ENCODE measurements around the gene EPB41L1. TPM values are rescaled to one million over a fixed set of nuclear protein-coding genes. Genes with fewer than 3 reads are reported as not detected.

EPB41L1 gene
- total RNA-seq, 1 donor from 2014 or later: 19.6 TPM

DNA sequence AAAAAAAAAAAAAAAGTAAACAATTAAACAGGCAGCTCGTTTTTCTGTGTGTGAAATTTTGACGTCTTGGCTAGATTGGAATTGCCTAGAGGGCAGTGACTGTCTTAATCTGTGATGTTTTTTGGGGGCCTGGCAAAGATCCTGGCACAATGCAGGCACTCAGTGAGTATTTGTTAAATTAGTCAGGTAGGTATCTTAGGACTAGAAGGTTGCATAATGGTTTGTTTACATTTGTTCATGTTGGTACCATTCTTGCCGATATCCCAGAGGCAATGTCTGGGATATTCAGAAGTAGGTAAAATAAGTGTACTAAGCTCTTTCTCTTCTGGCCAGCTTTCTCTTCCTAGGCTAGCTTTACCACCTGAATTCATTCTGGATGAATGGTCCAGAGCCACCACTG lies 84.2 kb downstream of the EPB41L1 start:
- no peak for DNase-seq
- intact Hi-C loops (cut with micrococcal nuclease): no loop called here
- ATAC-seq: no peak

DNA sequence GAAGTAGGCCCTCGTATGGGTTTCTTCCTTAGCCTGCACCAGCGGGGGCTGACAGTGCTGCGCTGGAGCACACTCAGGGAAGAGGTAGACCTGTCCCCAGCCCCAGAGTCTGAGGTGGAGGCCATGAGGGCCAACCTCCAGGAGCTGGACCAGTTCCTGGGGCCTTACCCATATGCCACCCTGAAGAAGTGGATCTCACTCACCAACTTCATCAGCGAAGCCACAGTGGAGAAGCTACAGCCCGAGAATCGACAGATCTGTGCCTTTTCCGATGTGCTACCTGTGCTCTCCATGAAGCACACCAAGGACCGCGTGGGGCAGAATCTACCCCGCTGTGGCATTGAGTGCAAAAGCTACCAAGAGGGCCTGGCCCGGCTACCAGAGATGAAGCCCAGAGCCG lies 85.5 kb downstream of the EPB41L1 start:
- ATAC-seq (no peak), DNase-seq (no peak)
- intact Hi-C loops (cut with micrococcal nuclease): no loop called here

DNA sequence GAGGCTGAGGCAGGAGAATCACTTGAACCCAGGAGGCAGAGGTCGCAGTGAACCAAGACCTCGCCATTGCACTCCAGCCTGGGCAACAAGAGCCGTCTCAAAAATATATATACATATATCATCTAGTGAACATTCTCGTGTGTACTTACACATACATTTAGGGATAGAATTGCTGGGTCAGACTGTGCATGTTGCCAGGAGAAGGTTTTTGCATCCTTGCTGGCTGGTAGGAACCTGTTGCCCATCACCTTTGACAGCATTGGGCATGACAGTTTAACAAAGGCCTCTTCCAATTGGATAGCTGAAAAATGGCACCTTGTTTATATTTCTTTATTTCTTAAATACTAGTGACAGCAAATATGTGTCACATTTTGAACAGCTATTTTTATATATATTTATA lies 87.1 kb downstream of the EPB41L1 start:
- intact Hi-C loops (cut with micrococcal nuclease): no loop called here
- ATAC-seq: no peak
- DNase-seq: no peak

DNA sequence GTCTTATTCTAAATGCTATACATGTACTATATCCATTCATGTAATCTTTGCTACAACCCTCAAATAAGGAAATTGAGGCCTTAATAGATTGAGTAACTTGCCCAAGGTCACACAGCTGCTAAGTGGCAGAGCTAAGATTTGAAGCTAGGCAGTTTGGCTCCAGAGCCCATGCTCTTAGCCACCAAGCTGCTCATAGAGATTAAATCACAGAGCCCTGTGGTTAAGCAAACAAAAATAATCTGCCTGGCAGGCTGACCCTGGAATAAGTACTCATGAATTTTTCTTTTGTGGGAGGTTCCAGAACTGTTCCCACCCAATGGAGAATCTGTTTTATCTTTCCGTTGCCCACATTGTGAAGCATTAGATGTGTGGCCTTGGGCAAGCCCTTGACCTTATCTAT lies 89.2 kb downstream of the EPB41L1 start:
- no peak for DNase-seq
- no peak for ATAC-seq
- intact Hi-C loops (cut with micrococcal nuclease): no loop called here

DNA sequence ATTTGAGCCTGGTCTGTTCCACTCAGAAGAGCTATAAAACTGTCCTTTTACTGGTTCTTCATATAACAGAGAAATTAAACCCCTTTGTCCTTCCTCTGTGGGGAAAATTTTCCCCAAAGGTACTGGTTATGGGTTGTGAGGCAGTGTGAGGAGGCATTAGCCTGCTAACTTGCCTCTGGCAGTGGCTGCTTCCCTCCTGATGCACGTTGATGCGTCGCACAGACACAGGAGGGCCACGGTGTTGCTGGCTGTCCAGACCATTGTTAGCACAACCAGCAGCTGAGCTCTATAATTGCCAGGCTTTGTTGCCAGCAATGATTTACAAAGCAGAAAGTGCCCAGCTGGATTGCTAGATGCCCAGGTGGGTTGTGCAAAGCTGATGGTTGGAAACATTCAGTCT lies 91.9 kb downstream of the EPB41L1 start:
- intact Hi-C loops (cut with micrococcal nuclease): no loop called here
- DNase-seq: no peak
- no peak for ATAC-seq

DNA sequence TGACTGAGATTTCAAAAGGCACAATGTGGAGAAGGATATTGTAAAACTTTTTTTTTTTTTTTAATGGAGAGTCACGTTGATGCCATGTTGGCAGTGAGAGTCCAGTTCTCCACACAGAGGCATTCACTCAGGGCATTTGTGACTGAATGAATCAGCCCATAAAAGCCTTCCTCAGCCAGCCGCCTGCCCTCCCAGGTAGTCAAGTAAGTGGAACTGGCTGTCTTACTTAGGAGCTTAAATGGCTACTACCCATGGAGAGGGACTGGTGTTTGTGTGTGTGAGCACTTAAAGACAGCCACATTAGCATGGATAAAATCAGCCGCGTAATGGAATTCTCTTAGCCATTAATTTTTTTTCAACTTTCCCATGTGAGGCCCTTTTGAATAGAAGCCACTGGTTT lies 94.3 kb downstream of the EPB41L1 start:
- intact Hi-C loops (cut with micrococcal nuclease): no loop called here
- ATAC-seq (no peak), DNase-seq (no peak)

DNA sequence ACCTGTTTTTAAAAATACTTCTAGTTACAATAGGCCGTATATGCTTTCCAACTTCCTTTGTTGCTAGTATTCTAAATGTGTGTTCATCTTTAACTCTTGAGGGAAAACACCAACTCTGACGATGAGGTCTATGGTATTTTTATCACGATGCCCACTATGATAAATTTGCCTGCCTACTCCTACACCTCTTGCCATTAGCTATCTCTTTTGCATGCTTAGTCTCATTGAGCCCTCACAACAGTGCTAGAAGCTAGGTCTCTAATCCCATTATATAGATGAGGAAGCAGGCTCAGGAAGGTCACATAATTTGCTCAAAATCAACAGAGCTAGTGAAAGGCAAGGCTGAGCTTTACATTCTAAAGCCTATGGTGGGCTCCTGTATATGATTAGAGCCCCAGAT lies 94.9 kb downstream of the EPB41L1 start:
- DNase-seq (no peak), ATAC-seq (no peak)
- intact Hi-C loops (cut with micrococcal nuclease): no loop called here

DNA sequence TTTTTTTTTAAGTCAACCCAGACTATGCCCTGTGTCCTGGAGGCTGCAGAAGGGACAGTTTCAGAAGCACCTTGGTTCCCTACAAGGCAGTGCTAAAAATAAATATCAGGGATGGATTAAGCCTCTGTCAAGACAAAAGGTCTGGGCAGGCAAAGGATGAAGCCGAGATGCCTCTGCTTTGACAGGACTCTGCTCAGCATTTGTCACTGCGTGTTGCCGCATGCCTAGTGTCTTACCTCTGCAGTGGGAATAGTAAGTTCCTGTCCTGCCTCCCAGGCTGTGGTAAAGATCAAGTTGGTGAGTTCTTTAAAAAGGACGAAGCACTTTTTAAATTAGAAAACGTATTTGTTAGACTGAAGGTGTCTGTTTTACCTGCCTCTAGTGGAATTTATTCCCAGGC lies 96.9 kb downstream of the EPB41L1 start:
- no peak for DNase-seq
- intact Hi-C loops (cut with micrococcal nuclease): no loop called here
- ATAC-seq: peak; percentile 27

DNA sequence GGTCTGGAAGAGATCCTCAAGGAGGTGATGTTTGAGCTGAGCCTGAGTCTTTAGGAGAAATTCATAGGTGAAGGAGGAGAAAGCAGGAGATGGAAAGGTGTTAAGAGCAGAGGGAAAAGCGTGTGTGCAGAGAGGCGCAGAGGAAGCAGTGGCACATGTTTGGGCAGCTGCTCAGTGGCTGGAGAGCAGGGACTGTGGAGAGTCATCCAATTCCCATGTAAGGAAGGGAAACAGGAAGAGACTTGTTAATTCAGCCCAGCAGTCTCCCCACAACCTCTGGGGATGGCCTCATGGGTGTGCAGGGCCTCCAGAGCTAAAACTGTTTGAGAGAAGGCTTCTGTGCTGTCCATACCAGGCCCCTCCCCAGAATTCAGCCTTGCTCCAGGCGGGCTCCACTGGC lies 98.0 kb downstream of the EPB41L1 start:
- DNase-seq (no peak), ATAC-seq (no peak)
- intact Hi-C loops (cut with micrococcal nuclease): no loop called here

DNA sequence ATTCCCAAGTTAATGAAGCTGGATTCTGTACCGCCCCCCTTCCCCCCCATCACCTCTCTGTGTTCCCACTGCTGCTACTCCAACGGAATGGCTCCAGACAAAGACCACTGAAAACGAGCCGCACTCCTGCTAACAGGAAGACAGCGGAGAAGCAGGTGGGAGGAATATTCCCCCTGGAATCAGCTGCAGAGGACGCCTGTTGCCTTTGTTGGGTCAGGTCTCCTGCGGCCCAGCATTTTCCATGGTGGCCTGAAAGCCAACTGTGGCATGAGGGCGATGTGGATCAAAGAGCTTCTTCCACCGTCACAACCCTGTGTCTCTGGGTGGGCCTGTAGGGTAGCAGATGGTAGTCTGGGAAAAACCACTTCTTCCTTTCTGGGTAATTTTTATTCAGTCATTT lies 98.5 kb downstream of the EPB41L1 start:
- intact Hi-C loops (cut with micrococcal nuclease): no loop called here
- DNase-seq (no peak), ATAC-seq (no peak)

DNA sequence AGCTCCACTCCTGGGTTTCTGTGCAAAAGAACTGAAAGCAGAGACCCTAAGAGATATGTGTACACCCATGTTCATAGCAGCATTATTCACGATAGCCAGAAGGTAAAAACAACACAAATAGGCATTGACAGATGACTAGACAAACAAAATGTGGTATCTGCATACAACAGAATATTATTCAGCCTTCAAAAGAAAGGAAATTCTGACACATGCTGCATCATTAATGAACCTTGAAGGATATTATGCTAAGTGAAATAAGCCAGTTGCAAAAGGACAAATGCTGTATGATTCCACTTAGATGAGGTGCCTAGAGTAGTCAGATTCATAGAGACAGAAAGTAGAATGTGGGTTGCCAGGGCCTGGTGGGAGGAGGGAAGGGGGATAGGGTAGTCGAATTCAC lies 99.5 kb downstream of the EPB41L1 start:
- DNase-seq: no peak
- intact Hi-C loops (cut with micrococcal nuclease): no loop called here
- no peak for ATAC-seq

DNA sequence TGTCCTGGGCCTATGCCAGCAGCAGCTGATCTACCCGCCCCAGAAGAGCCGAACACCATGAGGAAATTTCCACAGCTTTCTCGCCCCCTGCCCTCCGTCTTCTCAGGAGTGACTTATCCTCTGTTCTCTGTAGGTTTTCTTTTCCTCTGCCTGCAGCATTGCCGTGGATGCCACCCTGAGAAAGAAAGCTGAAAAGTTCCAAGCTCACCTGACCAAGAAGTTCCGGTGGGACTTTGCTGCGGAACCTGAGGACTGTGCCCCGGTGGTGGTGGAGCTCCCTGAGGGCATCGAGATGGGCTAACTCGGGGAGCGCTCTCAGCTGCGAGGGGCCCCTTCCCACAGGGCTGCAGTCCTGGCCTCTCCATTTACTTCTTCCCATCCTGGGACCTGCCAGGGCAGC lies 100.9 kb downstream of the EPB41L1 start:
- DNase-seq: no peak
- intact Hi-C loops (cut with micrococcal nuclease): no loop called here
- ATAC-seq: no peak

DNA sequence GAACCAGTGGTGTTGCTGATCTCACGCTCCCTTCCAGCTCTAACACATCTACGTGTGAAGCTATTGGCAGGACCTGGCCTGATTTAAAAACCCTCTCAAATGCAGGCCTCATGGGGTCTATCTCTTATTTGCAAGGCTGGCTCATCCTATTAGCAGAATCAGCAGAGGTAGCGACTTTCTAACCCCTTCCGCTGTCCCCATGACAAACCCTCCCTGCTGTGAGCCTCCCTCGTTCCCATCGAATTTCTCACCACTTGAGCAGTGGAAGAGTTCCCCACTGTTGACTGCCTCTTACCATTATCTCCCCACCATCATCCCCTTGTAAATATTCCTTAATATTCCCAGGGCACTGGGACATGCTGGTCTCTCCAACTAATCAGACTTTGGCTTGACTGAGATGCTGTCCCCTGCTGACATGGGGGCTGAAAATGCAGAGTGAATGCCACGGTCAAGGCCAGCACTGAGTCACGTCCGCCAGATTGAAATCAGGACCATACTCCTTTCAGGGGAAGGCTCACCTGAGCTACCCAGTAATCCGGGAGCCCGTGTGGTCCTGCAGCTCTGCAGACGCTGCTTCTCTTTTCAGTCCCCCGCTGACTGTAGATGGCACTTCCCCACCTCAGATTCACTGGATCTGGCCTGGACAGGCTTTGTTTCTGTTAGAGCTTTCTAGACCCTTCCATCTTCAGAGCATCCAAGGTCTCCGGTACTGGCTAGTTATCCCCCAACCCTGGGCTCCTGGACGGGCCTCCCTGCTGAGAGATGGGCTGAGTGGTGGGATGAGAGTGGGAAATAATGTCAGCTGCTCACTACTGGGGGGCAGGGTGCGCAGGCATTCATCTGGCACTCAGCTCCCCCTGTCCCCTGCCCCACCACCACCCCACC lies 104.9 kb downstream of the EPB41L1 start:
- ATAC-seq (no peak), DNase-seq (no peak)
- intact Hi-C loops (cut with micrococcal nuclease): no loop called here

DNA sequence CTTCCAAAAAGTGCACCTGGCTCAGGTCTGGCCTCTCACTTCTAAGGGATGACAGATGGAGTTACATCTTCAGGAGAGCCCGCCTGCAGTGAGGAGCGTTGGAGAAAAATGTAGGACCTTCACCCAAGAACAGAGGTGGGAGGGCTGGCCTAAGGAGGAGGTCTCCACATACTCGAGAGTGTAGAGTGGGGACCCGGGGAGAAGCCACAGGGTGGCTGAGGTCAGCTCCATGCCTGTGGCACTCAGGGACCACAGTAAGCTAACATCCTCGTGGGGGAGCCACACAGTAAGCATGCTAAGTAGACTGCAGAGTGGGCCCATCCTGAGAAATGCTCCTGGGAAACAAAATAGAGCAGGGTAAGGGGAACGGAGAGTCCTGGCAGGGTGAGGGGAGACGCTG lies 105.8 kb downstream of the EPB41L1 start:
- DNase-seq: no peak
- intact Hi-C loops (cut with micrococcal nuclease): no loop called here
- no peak for ATAC-seq

DNA sequence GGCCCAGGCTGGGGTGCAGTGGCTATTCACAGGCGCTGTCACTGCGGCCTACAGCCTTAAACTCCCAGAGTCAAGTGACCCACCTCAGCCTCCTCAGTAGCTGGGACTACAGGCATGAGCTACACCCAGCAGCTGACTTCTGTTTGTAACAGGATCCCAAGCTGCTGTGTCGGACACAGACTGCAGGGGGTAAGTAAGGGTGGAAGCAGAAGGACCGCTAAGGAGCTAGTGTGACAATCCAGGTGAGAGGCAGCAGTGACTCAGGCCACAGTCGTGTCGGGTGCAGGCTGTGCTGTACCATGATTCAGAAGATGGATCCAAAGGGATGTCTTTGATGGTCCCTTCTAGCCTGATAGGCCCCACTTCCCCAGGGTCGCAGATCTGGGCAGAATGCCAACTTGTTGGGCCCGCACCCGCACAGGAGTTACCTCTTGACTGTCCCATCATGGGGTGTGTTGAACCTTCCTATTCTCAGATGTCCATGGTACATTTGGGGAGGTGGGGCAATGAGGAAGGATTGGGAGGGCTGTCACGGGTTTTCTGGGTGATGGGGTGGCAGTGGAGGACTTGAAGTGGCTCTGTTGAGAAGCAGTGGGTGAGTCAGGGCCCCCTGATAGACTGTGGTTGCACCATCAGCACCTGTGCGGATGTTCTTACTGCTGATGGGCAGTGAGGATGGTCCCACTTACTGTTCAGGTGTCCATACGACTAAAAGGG lies 107.0 kb downstream of the EPB41L1 start:
- intact Hi-C loops (cut with micrococcal nuclease): no loop called here
- ATAC-seq (no peak), DNase-seq (no peak)

DNA sequence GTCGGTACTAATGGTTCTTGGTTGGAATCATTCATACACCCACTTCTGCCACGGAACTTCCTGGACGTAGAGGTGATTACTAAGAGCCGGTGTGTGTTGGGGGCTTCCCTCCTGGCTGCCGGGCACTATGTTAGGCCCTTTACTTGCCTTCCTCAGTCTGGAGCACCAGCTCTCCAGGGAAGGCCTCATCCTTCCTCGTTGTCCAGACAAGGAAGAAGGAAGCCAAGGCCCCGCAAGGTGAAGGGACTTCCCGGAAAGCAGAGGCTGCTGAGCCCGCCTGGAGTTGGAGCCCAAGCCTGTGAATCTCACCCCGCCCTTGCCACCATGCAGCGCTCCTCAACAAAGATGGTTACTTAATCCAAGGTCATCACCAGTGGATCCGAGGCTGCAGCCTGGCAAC lies 107.9 kb downstream of the EPB41L1 start:
- intact Hi-C loops (cut with micrococcal nuclease): no loop called here

DNA sequence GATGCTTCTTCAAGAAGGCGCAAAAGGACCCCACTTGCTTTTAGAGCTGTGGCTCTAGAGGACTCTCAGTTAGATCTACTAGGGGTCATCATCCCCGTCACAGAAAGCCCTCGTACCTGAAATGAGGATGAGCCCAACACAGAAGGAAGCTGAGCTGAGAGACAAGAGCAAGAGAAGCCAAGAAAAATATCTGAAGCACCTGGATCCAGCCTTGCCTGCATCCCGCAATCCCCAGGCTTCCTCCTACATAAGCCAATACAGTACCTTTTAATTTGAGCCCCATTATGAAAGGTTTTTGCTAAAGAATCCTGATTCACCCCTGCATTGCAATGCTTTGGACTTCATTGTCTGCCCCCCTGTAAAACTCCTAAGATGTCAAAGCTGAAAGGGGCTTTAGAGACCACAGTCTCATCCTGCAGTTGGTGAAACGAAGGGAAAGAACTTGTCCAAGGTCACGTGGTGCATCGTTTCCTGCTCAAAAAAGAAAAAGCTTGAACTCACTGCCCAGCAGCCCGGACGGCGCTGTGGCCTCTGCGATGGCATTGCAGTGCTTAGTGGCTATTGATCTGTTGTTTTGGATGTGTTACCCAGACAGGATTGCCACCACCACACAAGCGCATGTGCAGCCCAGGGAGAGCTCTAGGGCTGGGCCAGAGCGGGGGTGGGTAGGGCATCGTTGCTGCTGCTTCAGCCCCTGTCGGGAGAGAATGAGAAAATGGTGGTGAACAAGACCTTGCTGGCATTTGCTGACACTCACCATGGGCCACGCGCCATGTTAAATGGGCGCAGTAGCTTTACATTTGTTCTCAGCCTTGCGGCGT lies 110.1 kb downstream of the EPB41L1 start:
- intact Hi-C loops (cut with micrococcal nuclease): no loop called here
- no peak for ATAC-seq

More for the DNA sequence above, 107.9 kb downstream of the EPB41L1 start:
- ATAC-seq (no peak), DNase-seq (no peak)

DNA sequence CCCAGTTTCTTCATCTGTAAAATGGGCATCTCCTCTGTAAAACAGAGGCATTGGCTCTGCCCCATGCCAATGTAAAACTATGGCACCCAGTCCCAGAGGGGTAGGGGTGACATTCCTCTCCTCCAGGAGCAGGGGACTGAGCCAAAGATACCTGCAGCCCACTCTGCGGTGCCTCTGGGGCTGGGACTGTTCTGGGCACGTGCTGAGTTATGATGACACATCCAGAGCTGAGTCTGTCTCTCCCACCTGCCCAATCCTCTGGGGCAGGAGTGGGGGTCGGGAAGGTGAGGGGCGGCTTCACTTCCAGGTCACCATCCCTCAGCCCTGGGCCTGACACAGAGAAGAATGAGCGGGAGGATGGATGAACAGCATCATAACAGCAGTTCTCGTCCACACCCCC lies 111.6 kb downstream of the EPB41L1 start:
- intact Hi-C loops (cut with micrococcal nuclease): no loop called here
- DNase-seq (no peak), ATAC-seq (no peak)

More for the DNA sequence above, 110.1 kb downstream of the EPB41L1 start:
- no peak for DNase-seq

DNA sequence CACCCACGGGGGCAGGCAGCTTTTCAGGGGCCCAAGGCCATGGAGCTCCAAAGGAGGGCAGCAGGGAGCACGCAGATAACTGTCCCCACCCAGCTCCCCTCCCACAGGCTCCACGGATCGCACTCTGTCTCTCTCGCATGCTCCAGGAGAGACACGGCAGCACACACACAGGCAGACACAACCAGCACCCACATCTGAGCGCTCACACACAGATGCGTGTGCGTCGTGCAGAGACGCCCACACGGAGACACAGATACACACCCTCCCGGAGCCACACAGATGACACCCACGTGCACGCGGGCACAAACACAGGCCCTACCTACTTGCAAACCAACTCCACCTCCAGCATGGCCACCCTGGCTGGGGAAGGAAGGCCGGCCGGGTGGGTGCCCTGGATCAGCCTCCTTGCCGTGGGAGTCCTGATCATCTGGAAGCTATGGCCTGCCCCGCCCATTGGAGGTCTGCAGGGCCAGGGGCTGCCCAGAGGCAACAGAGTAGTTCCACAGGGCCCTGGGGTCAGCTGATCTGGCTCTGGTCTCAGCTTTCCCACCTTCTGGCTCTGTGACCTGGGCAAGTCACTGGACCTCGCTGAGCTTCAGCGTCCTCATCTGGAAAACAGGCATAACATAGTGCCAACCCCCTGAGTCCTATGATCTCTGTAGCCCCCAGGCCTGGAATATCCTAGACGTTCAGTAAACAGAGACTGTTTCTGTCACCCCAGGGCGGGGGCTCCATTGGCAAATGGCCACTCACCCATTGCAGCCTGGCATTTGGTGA lies 113.3 kb downstream of the EPB41L1 start:
- ATAC-seq (no peak), DNase-seq (no peak)
- intact Hi-C loops (cut with micrococcal nuclease): no loop called here

All from left ventricle myocardium superior (tissue), 1 donor.